Effector memory CD8-positive, alpha-beta T cell (primary cell): ENCODE results near the gene GJB6.

Experiments
- ATAC-seq: fragments of 150-1000 bp; cut with Tn5 transposase; replicated peaks from 2 replicates; pipeline ENCODE4 v1.10.0; 2021; ENCODE audit warnings: mild to moderate bottlenecking, moderate library complexity
- DNase-seq, 3 experiments: peaks; one replicate each; pipeline ENCODE4 v3.0.0; 2021
- H3K27ac Mint-ChIP-seq, 2 donors: one replicate each; pipeline ENCODE4 v1.8.0; 2022; ENCODE audit warnings: mild to moderate bottlenecking in 2 of 2, mixed read lengths in 2 of 2, moderate library complexity in 2 of 2
- H3K27me3 Mint-ChIP-seq, 2 donors: one replicate each; pipeline ENCODE4 v1.8.0; 2022; ENCODE audit warnings: mixed read lengths in 2 of 2
- H3K36me3 Mint-ChIP-seq: one replicate; pipeline ENCODE4 v1.8.0; 2022; ENCODE audit warnings: mild to moderate bottlenecking, moderate library complexity, mixed read lengths; ENCODE audit not compliant: insufficient read depth
- H3K4me1 Mint-ChIP-seq, 2 donors: one replicate each; pipeline ENCODE4 v1.8.0; 2022; ENCODE audit warnings: low read depth in 2 of 2, mixed read lengths in 2 of 2
- H3K4me3 Mint-ChIP-seq, 2 donors: one replicate each; pipeline ENCODE4 v1.8.0; 2022; ENCODE audit warnings: mild to moderate bottlenecking in 2 of 2, mixed read lengths in 2 of 2, moderate library complexity in 2 of 2
- H3K9me3 Mint-ChIP-seq, 2 donors: one replicate each; pipeline ENCODE4 v1.8.0; 2022; ENCODE audit warnings: mixed read lengths in 2 of 2

The GJB6 gene

DNA sequence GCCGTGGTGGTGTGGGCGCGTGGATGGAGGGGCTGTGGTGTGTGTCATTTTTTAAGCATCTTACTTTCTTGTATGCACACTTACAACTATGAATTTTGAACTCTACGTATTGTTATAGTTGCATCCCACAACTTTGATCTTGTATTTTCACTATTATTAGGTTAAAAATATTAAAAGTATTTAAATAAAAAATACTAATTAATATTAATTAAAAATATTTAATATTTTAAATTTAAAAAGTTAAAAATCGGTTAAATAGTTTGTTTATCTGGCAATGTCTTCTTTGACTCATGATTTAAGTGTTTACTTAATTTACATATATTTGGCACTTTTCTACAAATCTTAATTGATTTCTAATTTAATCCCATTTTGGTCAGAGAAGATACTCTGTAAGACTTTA is 17.8 kb upstream of the GJB6 start:
- no peak for ATAC-seq
- H3K36me3 Mint-ChIP-seq: no peaks in the 10 kb centered on the region

DNA sequence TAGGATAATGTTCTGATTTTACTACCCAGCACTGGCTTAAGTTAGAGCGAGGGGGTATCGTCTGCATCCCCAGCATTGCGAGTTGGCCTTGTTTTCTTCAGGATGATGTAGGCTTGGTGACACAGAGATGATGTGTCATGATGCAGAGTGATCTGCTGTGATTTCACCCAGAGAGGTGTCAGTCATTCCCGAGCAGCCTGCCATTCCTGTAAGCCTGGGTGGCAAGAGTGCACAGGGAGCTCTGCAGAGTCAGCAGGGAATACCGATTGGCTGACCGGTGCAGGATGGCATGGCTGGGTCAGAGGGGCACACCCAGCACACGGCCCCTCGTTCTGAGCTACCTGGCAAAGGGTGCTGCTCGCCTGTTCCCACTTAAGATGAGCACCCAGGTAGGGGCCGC is 15.8 kb upstream of the GJB6 start:
- Mint-ChIP-seq H3K36me3 (no peaks in the 10 kb centered on the region), H3K4me3 (no peak overlapping the region), H3K27me3 (peaks cover 11 to 14% of the 10 kb centered on the region in 2 donors), H3K27ac (no peak overlapping the region), H3K4me1 (no peaks in the 10 kb centered on the region), H3K9me3 (no peaks in the 10 kb centered on the region)
- ATAC-seq (no peak), DNase-seq (no peak)

More for the DNA sequence above, 17.8 kb upstream of the GJB6 start:
- H3K27ac Mint-ChIP-seq: no peak overlapping the region
- no peak overlapping the region for H3K4me3 Mint-ChIP-seq
- H3K4me1 Mint-ChIP-seq: no peaks in the 10 kb centered on the region
- no peak for DNase-seq
- H3K9me3 Mint-ChIP-seq: no peaks in the 10 kb centered on the region
- peaks cover under 1 to 20% of the 10 kb centered on the region in 2 donors for H3K27me3 Mint-ChIP-seq

DNA sequence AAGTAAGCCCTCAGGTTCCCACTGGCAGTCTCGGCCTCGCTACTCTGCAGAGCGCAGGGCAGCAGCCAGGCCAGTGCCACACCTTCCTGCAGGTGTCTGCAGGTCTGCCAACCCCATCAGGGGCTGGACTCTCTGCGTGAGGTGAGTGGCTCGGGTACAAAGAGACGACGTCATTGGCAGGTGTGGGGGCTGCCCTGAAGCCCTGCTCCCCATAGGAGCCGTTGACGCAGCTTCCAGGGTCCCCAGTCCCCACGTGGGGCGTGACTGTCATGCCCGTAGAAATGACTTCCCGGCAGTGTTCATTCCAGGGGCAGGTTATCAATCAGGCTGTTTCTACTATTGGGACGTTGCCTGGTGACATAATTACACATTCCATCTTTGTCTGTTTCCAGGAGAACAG is 15.3 kb upstream of the GJB6 start:
- Mint-ChIP-seq H3K27ac (no peak overlapping the region), H3K9me3 (no peaks in the 10 kb centered on the region), H3K4me1 (no peaks in the 10 kb centered on the region), H3K36me3 (no peaks in the 10 kb centered on the region), H3K27me3 (peaks cover 14 to 16% of the 10 kb centered on the region in 2 donors), H3K4me3 (no peak overlapping the region)
- no peak for ATAC-seq
- DNase-seq: no peak

DNA sequence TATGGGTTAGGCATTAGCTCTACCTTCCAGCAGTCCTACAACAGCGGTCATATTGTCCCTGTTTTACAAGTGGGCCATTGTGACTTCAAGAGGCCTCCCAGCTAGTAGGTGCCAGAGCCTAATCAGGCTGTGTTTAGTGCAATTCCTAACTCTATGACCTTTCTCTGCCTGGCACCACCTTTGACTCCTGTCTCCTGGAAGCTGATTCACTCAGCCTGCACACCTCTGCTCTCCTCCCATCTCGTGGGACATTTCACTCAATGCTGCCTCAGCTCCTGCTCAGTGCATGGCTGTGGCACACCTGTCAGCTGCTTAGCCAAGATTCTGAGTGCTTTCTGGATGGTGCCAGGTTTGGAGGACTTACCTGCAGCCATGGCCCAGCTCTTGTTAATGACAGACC is 9.5 kb upstream of the GJB6 start:
- ATAC-seq: no peak
- Mint-ChIP-seq H3K27me3 (peaks cover 56 to 62% of the 10 kb centered on the region in 2 donors), H3K4me1 (no peaks in the 10 kb centered on the region), H3K36me3 (no peaks in the 10 kb centered on the region), H3K4me3 (no peak overlapping the region), H3K27ac (no peak overlapping the region), H3K9me3 (no peaks in the 10 kb centered on the region)
- DNase-seq: no peak

DNA sequence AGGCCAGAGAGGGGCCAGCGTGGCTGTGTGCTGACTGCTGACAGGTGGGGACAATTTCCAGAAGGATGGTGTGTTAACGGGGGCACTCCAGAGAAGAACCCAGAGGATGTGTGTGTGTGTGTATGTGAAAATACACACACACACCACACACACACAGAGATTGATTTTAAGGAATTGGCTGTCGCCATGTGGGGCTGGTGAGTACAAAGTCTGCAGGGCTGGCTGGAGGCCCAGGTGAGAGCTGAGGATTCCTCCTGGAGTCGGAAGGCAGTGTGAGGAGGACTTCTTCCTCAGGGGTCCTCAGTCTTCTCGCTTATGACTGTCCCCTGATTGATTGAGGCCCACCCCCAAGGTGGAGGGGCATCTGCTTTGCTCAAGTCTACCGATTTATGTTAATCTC is 7.6 kb upstream of the GJB6 start:
- H3K36me3 Mint-ChIP-seq: no peaks in the 10 kb centered on the region
- H3K9me3 Mint-ChIP-seq: no peaks in the 10 kb centered on the region
- H3K4me3 Mint-ChIP-seq: no peak overlapping the region
- H3K4me1 Mint-ChIP-seq: no peaks in the 10 kb centered on the region
- H3K27ac Mint-ChIP-seq: no peak overlapping the region
- ATAC-seq: no peak
- peaks cover 57 to 81% of the 10 kb centered on the region in 2 donors for H3K27me3 Mint-ChIP-seq
- no peak for DNase-seq

DNA sequence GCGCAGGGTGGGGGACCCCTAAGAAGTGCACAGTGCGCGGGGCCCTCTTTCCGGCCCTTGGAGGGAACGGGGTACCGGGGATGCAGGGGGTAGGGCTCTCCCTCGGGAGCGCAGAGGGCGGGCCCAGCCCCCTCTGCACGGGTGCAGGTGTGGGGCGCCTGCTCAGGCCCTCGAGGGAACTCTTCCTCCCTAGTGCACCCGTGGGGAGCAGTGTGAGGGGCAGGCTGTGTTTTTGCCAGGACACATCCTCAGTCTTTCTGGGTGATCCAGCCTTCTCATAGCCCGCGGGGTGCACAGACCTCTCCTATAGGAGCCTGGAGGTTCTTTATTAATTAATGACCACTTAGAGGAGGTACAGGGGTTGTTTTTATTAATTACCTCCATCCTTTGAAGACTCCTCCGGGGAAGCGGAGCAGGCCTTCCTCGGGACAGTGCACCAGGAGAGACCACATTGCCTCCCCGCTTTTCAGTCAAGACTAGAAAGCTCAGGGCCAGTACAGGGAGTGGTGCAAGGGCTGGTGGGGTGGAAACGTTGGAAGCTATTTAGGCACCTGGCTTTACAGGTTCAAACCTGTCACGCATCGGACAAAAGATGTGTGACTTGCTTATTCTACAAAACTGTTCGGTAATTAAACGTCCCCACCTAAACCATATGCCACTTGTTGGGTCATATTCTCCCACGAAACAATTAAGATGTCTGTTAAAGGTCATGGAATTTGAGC is 598 bp upstream of the GJB6 start:
- H3K27me3 Mint-ChIP-seq: peaks cover 41 to 69% of the 10 kb centered on the region in 2 donors

DNA sequence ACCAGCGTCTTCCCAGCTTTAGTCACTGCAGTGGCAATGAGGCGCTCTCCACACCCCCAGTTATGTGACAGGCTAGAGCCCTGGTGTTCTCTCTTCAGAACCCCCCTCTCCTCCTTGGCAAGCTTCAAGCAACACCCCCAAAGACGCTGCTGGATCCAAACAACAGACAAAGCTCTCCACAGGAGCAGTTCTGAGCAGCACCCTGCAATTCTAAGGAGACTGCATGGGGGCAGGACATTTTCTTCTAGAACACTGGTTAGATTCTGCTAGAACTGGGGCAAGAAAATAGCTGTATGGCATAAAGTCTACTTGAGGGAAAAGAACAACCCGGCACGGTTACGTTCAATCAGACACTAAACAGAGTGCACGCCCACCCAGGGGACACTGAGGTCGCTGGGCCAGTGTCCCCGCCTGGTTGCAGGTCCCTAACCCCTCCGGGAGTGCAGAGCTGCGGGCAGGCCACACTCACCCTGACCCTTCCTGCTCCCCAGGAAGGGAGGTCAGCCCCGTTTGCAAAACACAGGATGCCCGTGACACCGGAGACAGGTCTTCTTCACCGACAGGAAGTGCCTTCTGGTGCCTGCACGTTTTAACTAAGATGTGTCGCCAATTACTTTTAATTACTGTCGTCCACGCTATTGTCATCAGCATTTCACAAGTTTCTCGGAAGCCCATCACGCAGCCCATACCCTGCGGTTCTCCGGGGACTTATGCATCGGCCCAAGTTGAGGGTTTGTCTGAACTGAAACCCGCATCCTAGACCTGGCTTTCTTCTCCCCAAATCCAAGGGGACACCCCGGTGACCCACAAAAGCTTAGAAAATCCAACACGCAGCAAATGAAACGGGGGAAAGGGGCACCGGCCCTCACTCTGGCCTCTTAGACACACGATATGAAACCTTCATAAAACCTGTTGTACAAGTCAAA is 943 bp downstream of the GJB6 start:
- no peak overlapping the region for H3K27ac Mint-ChIP-seq
- no peaks in the 10 kb centered on the region for H3K9me3 Mint-ChIP-seq
- ATAC-seq (peak; percentile 29), DNase-seq (no peak)
- H3K4me3 Mint-ChIP-seq: peak overlapping the region; percentile 72 to 75
- H3K36me3 Mint-ChIP-seq: no peaks in the 10 kb centered on the region
- peaks cover 4 to 8% of the 10 kb centered on the region in 2 donors for H3K4me1 Mint-ChIP-seq
- H3K27me3 Mint-ChIP-seq: peaks cover 43 to 69% of the 10 kb centered on the region in 2 donors

More for the DNA sequence above, 598 bp upstream of the GJB6 start:
- Mint-ChIP-seq H3K36me3 (no peaks in the 10 kb centered on the region), H3K4me3 (peak overlapping the region in 1 of 2 donors; percentile 40), H3K4me1 (peaks cover 4 to 8% of the 10 kb centered on the region in 2 donors), H3K9me3 (no peaks in the 10 kb centered on the region), H3K27ac (no peak overlapping the region)
- no peak for DNase-seq
- no peak for ATAC-seq

DNA sequence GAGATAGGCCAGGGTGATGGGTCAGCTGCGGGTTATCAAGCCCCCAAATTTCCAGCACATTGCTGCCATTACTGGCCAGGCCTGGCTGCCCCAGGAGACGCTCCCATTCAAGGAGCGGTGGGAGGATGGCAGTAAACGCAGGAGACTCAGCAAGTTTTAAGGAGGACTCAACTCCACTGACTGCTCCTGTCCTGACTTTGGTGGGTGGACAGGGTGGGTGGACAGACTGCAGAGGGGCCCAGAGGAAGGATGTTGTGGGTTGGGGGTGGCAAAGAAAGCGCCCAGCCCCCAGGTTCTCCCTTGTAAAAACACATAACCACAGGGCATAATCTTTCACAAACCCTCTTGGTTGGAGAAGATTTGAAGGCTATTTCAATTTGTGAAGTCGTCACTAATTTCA is 4.4 kb downstream of the GJB6 start:
- Mint-ChIP-seq H3K4me1 (peaks cover 4 to 10% of the 10 kb centered on the region in 2 donors), H3K4me3 (no peak overlapping the region)
- no peak for ATAC-seq

DNA sequence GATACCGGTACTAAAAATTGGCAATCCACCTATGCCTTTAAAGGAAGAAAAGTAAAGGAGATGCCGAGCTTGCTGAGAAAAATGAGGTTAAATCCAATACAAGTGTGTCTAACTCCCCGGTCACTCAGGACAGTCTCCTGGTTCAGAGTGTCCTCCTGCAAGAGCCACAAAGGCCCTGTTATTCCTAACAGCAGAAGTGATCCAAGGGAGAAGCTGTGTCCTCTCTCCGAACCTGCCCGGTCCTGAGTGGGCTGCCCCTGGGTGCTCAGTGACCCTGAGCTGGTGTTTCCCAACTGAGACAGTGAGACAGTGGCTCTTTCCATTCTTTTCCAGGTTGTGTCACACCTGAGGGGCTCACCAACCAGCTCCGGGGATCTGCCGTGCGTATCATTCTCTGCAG is 4.8 kb downstream of the GJB6 start:
- no peak overlapping the region for H3K4me3 Mint-ChIP-seq
- no peak for ATAC-seq
- H3K27ac Mint-ChIP-seq: no peak overlapping the region
- H3K4me1 Mint-ChIP-seq: peaks cover 4 to 10% of the 10 kb centered on the region in 2 donors
- H3K9me3 Mint-ChIP-seq: no peaks in the 10 kb centered on the region
- DNase-seq: no peak
- peaks cover 41 to 63% of the 10 kb centered on the region in 2 donors for H3K27me3 Mint-ChIP-seq
- H3K36me3 Mint-ChIP-seq: no peaks in the 10 kb centered on the region

More for the DNA sequence above, 4.4 kb downstream of the GJB6 start:
- H3K36me3 Mint-ChIP-seq: no peaks in the 10 kb centered on the region
- no peak overlapping the region for H3K27ac Mint-ChIP-seq
- DNase-seq: no peak
- H3K27me3 Mint-ChIP-seq: peaks cover 41 to 63% of the 10 kb centered on the region in 2 donors
- no peaks in the 10 kb centered on the region for H3K9me3 Mint-ChIP-seq

DNA sequence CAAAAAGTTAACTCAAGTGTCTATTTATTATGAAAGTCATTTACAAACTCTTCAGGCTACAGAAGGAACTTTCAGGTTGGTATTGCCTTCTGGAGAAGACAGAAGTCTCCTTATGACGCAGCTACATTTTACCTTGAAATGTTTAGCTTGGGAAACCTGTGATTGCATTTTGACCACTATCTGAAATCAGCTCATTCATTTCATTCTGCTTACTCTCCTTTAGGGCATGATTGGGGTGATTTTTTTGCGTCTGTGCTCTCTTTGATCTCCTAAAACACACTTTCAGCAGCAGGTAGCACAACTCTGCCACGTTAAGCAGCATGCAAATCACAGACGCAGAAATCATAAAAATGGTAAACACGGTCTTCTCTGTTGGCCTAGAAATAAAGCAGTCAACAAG is 9.6 kb downstream of the GJB6 start:
- DNase-seq (no peak), ATAC-seq (no peak)
- Mint-ChIP-seq H3K4me1 (peaks cover 3 to 4% of the 10 kb centered on the region in 2 donors), H3K4me3 (no peak overlapping the region), H3K9me3 (no peaks in the 10 kb centered on the region), H3K36me3 (no peaks in the 10 kb centered on the region), H3K27ac (no peak overlapping the region), H3K27me3 (peaks cover 34 to 59% of the 10 kb centered on the region in 2 donors)

DNA sequence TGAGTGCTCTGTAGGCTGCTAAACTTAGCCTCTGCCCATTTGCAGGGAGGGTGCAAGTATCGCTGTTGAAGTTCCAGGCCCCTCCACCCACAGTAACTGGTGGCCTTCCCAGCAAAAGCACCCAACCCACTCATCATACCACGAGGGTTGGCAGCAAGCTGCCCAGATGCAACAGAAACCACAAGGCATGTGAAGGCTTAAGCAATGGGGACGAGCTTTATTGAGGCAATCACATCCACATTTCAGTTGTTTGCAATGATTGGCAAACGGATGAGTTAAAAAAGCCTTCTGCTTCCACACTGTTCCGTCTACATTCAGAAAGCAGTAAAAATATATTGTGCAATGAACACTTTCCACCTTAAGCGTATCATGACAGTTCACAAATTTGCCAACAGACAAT is 10.3 kb downstream of the GJB6 start:
- DNase-seq: no peak
- H3K4me1 Mint-ChIP-seq: peaks cover 3 to 4% of the 10 kb centered on the region in 2 donors

DNA sequence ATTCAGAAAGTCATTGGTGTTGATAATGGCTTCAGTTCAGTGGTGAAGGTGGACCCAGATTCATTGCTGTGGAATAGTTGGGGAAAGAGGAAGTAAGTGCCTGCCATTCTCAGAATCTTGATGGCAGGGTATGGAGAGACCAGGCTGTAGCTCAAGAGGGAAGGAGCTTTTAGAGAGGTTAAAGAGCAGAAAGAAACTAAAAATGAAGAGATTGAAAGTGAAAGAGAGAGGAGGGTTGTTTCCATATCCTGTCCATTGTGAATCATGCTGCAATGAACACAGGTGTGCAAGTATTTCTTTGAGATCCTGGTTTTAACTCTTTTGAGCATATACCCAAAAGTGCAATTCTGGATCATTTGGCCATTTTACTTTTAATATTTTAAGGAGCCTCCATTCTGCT is 12.5 kb downstream of the GJB6 start:
- peaks cover 19 to 29% of the 10 kb centered on the region in 2 donors for H3K27me3 Mint-ChIP-seq
- H3K4me3 Mint-ChIP-seq: peak overlapping the region in 1 of 2 donors; percentile 1
- H3K9me3 Mint-ChIP-seq: no peaks in the 10 kb centered on the region
- DNase-seq (no peak), ATAC-seq (no peak)
- no peak overlapping the region for H3K27ac Mint-ChIP-seq
- H3K36me3 Mint-ChIP-seq: no peaks in the 10 kb centered on the region
- peaks cover 2 to 4% of the 10 kb centered on the region in 2 donors for H3K4me1 Mint-ChIP-seq

More for the DNA sequence above, 10.3 kb downstream of the GJB6 start:
- H3K27me3 Mint-ChIP-seq: peaks cover 33 to 51% of the 10 kb centered on the region in 2 donors
- H3K36me3 Mint-ChIP-seq: no peaks in the 10 kb centered on the region
- H3K9me3 Mint-ChIP-seq: no peaks in the 10 kb centered on the region
- ATAC-seq: no peak
- no peak overlapping the region for H3K27ac Mint-ChIP-seq
- no peak overlapping the region for H3K4me3 Mint-ChIP-seq

DNA sequence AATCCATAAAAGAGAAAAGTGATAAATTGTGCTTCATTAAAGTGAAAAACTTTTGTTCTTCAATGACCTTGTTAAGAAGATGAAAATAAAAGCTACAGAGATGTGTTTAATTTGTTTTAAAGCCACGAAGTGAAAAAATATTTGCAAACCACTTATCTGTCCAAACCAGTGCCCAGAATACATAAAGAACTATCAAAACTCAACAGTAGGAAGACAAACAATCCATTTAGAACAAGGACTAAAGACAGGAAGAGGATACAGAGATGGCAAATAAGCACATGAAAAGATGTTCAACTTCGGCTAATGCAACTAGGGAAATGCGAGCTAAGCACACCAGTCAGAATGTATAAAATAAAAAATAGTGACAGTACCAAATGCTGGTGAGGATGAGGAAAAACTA is 15.0 kb downstream of the GJB6 start:
- Mint-ChIP-seq H3K9me3 (no peaks in the 10 kb centered on the region), H3K27me3 (peaks cover 20 to 31% of the 10 kb centered on the region in 2 donors), H3K4me1 (peaks cover 2 to 4% of the 10 kb centered on the region in 2 donors), H3K4me3 (no peak overlapping the region), H3K27ac (no peak overlapping the region), H3K36me3 (no peaks in the 10 kb centered on the region)
- DNase-seq (no peak), ATAC-seq (no peak)
